DND-41 (cell line): ENCODE data around the gene IGFBP6.

Experiments
- ATAC-seq: fragments of 200-7000 bp; cut with Tn5 transposase; 3 replicates; pipeline ENCODE4 v1.9.1; 2021; ENCODE audit warnings: low read depth; ENCODE audit not compliant: insufficient read depth
- DNase-seq: peaks from one replicate; pipeline ENCODE4 v3.0.0-alpha.2; 2020
- H2AFZ ChIP-seq: 2 replicates; pipeline ENCODE4 v1.6.0; 2012; ENCODE audit warnings: low read depth, low read length
- H3K27ac ChIP-seq: 2 replicates; pipeline ENCODE4 v1.5.1; 2012; ENCODE audit warnings: low read length, inconsistent platforms
- H3K27me3 ChIP-seq: fragments of 200-600 bp; sonication (generic); 2 replicates; pipeline ENCODE4 v1.6.0; 2012; ENCODE audit warnings: low read length, mild to moderate bottlenecking, inconsistent platforms; ENCODE audit not compliant: insufficient read depth, poor library complexity
- H3K36me3 ChIP-seq: 2 replicates; pipeline ENCODE4 v1.5.1; 2012; ENCODE audit warnings: low read length, inconsistent platforms; ENCODE audit not compliant: insufficient read depth
- H3K4me1 ChIP-seq: 2 replicates; pipeline ENCODE4 v1.5.1; 2012; ENCODE audit warnings: mild to moderate bottlenecking, low read length; ENCODE audit not compliant: insufficient read depth
- H3K4me2 ChIP-seq: 2 replicates; pipeline ENCODE4 v1.6.0; 2012; ENCODE audit warnings: mild to moderate bottlenecking, moderate library complexity, low read length, inconsistent platforms; ENCODE audit not compliant: insufficient read depth
- H3K4me3 ChIP-seq, 2 experiments: fragments of 200-600 bp in 1 of 2; shearing (Covaris generic) in 1 of 2; 2 replicates each; pipeline ENCODE4 v1.5.1; 2012 to 2016; ENCODE audit warnings: inconsistent platforms in 2 of 2, low read length in 2 of 2, mild to moderate bottlenecking in 2 of 2, low read depth in 1 of 2, moderate library complexity in 1 of 2
- H3K79me2 ChIP-seq: 2 replicates; pipeline ENCODE4 v1.6.0; 2012; ENCODE audit warnings: low read length, inconsistent platforms; ENCODE audit not compliant: insufficient read depth
- H3K9ac ChIP-seq: 2 replicates; pipeline ENCODE4 v1.6.0; 2012; ENCODE audit warnings: low read depth, mild to moderate bottlenecking, inconsistent platforms, low read length, moderate library complexity
- H3K9me3 ChIP-seq: 2 replicates; pipeline ENCODE4 v1.5.1; 2012; ENCODE audit warnings: low read length, moderate library complexity, mild to moderate bottlenecking, inconsistent platforms; ENCODE audit not compliant: insufficient read depth, severe bottlenecking
- H4K20me1 ChIP-seq: 2 replicates; pipeline ENCODE4 v1.6.0; 2012; ENCODE audit warnings: low read length; ENCODE audit not compliant: insufficient read depth
- CTCF ChIP-seq: IDR thresholded peaks from 2 replicates; pipeline ENCODE4 v1.5.1; 2012; ENCODE audit warnings: borderline replicate concordance, low read length, moderate library complexity, mild to moderate bottlenecking; ENCODE audit not compliant: poor library complexity, severe bottlenecking; ENCODE audit errors: extremely low read depth
- EZH2 ChIP-seq: IDR thresholded peaks from 3 replicates; pipeline ENCODE4 v1.6.1; 2012; ENCODE audit warnings: borderline replicate concordance, low read depth, mild to moderate bottlenecking, moderate library complexity, low read length, inconsistent platforms; ENCODE audit not compliant: severe bottlenecking

IGFBP6 gene

GRCh38 chr12:53051881-53052412 lies 45.5 kb upstream of the IGFBP6 start:
- Histone ChIP-seq H3K27me3 (peaks cover under 1% of the 10 kb centered on the region), H3K9me3 (no peaks in the 10 kb centered on the region), H2AFZ (no peak overlapping the region), H4K20me1 (no peaks in the 10 kb centered on the region), H3K27ac (no peak overlapping the region), H3K4me2 (no peak overlapping the region), H3K36me3 (no peaks in the 10 kb centered on the region), H3K4me3 (no peak overlapping the region), H3K9ac (no peak overlapping the region), H3K79me2 (no peaks in the 10 kb centered on the region), H3K4me1 (peaks cover 11% of the 10 kb centered on the region)
- TF ChIP-seq CTCF: no peak
- TF ChIP-seq EZH2: no peak
- no peak for ATAC-seq
- no peak for DNase-seq

- Histone ChIP-seq H3K9me3 (no peaks in the 10 kb centered on the region), H3K79me2 (no peaks in the 10 kb centered on the region), H3K27me3 (no peaks in the 10 kb centered on the region), H4K20me1 (no peaks in the 10 kb centered on the region), H3K9ac (no peak overlapping the region), H3K27ac (no peak overlapping the region), H3K4me2 (no peak overlapping the region), H3K36me3 (no peaks in the 10 kb centered on the region), H3K4me1 (peaks cover 9% of the 10 kb centered on the region), H2AFZ (no peak overlapping the region), H3K4me3 (no peak overlapping the region)
- TF ChIP-seq CTCF (no peak), EZH2 (no peak)
- no peak for DNase-seq
- ATAC-seq: no peak
Measured at GRCh38 chr12:53052419-53053217, 44.8 kb upstream of the IGFBP6 start.

- no peaks in the 10 kb centered on the region for H3K9me3 ChIP-seq
- ATAC-seq (no peak), DNase-seq (no peak)
- no peaks in the 10 kb centered on the region for H4K20me1 ChIP-seq
- H3K79me2 ChIP-seq: no peaks in the 10 kb centered on the region
- H3K9ac ChIP-seq: no peak overlapping the region
- TF ChIP-seq CTCF (no peak), EZH2 (no peak)
- 0 out of 2 replicates have a peak, but pooled peaks cover under 1% of the 10 kb centered on the region for H3K4me1 ChIP-seq
- no peaks in the 10 kb centered on the region for H3K36me3 ChIP-seq
- H3K4me2 ChIP-seq: no peak overlapping the region
- H3K27ac ChIP-seq: no peak overlapping the region
- no peak overlapping the region for H3K4me3 ChIP-seq
- H3K27me3 ChIP-seq: no peaks in the 10 kb centered on the region
- no peak overlapping the region for H2AFZ ChIP-seq
Measured at GRCh38 chr12:53053218-53054111, 44.0 kb upstream of the IGFBP6 start.
